GM21529 (cell line): ENCODE results near the gene THSD7B.
A peak's percentile ranks its signal among the peaks of the same experiment; 100 is the strongest.

Experiments used
- ATAC-seq: cut with Tn5 transposase; IDR thresholded peaks from one replicate; pipeline ENCODE4 v1.9.1; 2021; ENCODE audit not compliant: unreplicated experiment

The THSD7B gene

GRCh38 chr2:137151731-137152130, 386.4 kb downstream of the THSD7B start:
- ATAC-seq = no peak

GRCh38 chr2:137154946-137155345, 389.6 kb downstream of the THSD7B start:
- ATAC-seq = no peak

GRCh38 chr2:137155356-137156104, 390.2 kb downstream of the THSD7B start:
- no peak for ATAC-seq

GRCh38 chr2:137156221-137156844, 391.0 kb downstream of the THSD7B start:
- ATAC-seq = no peak

DNA sequence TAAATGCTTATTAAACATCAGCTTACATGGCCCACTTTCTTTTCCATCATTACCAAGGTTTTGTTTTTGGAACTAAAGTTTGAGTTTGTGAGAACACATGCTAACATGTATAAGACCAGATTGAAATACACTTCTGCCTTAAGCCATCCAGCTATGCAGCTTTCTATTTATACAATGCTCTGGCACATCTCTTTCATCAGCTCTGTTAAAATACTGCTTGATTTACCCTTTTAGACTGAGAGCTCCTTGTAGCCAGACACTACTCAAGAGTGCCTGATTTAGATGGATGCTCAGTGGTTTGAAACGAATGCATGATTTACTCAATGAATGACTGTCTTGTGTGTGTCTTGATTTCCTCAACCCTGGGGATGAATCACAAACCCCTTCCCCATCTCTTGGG, 392.5 kb downstream of the THSD7B start:
- ATAC-seq = no peak

DNA sequence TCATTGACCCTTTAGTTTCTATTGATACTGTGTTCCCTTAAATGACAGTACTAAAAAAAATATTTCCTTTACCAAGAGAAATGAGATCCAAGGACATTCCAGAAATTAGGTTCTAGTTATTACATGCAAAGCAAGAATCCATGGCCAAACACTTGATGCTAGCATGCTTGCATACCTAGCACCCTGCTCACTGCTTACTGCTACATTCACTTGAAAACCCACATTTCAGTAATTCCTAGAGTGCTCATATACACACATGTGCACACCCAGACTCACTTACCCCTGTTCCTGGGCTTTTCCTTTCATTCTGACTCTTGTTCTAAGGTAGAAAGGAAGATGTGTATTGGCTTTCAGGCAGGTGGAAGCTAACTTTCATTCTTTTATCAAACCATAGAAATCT, 395.9 kb downstream of the THSD7B start:
- ATAC-seq = no peak

GRCh38 chr2:137165968-137166367, 400.6 kb downstream of the THSD7B start:
- no peak for ATAC-seq

- ATAC-seq = no peak
Observed at GRCh38 chr2:137167651-137168050, 402.3 kb downstream of the THSD7B start.

- ATAC-seq = no peak
Observed at GRCh38 chr2:137168552-137168951, 403.2 kb downstream of the THSD7B start.

DNA sequence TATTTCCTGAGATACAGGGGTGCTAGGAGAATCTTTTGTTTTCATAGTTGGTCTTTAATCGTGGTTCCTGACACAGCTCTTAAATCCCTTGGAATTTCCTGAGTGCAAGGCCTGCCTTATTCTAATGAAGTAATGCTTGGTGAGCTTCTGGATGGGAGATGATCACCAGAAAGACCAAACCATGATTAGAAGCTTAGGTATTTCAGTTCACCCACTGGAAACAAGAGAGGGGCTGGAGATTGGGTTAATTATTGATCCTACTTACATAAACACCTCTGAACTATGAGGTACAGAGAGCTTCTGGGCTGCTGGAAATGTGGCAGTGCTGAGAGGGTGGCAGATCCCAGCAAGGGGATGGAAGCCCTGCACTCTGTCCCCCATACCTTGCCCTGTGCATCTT, 406.8 kb downstream of the THSD7B start:
- no peak for ATAC-seq

GRCh38 chr2:137173463-137173862, 408.1 kb downstream of the THSD7B start:
- ATAC-seq = peak; percentile 95

DNA sequence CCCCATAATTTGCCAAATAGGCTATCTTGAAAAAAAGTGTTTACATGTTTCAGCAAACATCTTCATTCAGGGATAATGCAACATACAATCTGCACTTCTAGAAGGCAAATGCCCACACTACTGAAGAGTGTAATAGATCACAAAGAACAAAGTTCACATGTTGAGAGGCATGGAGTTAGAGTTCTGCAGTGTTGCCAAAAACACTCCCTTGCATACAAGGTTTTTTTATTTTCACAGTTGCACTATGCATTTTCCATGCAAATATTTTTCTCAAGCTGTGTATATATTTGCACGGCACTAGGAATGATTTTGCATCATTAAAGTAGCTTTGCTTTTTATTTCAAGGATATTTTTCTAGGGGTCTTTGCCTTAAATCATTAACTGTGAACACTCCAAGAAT, 409.9 kb downstream of the THSD7B start:
- no peak for ATAC-seq

DNA sequence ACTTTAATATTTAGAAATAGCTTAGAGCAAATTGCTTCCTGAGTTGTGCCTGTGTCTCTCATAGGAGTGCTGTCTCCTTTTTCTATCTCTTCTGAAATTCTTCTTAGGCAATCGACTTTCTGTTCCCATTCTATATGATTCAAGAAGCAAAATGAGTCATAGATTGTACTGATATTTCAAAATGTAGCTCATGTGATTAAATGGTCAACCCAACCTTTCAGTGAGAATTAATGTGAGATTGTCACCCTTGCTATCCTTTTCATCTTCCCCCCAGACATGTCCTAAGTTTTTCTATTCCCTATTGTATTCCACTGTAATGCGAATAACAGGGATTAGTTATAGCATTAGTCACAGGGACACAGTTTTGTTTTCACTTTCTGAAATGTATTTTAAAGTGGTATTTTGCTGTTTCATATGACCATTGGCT, 413.6 kb downstream of the THSD7B start:
- no peak for ATAC-seq

- no peak for ATAC-seq
Observed at GRCh38 chr2:137179542-137179941, 414.2 kb downstream of the THSD7B start.

DNA sequence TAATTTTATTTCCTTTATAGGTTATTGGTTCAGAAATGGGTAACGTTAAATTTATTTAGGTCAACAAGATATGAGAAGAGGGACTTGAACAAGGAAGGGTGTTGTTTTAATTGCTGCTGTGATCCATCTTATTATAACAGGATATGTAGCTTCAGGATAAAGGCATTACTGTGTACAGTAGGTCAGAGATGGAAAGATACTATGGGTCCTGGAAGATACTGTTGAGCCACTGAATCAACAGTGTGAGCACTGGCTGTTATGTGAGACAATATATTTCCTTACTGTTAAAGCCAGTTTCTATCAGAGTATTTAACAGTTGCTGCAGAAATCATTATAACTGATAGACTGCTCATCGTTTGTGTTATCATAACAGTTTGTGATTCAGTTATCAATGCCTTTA, 414.7 kb downstream of the THSD7B start:
- no peak for ATAC-seq

GRCh38 chr2:137181370-137181769, 416.0 kb downstream of the THSD7B start:
- ATAC-seq = no peak

DNA sequence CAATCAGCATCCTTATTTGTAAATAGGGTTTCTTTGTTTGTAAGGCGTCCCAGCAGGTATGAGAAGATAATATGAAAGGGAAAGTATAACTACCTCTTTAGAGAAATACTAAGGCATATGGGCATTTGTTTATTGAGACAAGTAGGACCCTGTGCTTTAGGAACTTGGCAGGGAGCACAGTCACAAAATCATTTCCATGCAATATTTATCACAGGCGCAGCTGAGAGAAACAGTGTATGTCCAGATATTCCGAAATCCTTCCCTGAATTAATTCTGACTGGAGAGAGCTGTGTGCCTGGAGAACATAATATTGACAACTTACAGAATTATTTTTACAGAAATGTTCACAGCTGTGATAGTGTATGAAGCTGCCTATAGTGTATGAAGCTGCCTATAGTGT, 416.7 kb downstream of the THSD7B start:
- ATAC-seq = no peak

- ATAC-seq = no peak
Observed at GRCh38 chr2:137183206-137183898, 418.0 kb downstream of the THSD7B start.

- ATAC-seq = no peak
Observed at GRCh38 chr2:137185378-137186078, 420.2 kb downstream of the THSD7B start.

DNA sequence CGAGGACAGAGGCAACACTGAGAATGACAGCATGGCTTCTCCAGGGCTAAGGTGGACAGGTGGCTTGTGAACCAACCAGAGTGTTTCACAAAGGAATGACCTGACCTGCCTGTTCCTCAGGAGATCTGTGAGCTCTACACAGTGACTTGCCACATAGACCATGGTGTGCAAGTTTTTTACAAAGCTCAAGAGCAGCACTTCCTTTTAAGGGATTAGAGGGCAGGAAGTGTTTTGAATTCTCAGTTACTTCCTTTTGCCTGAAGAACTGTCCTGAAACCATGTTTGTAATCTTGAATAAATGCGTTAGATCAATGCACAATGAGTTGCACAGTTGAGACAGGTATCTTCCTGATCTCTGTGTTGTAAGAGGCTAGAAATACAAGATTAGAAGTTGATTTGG, 421.9 kb downstream of the THSD7B start:
- no peak for ATAC-seq

GRCh38 chr2:137190411-137191195, 425.3 kb downstream of the THSD7B start:
- ATAC-seq = no peak
